ENCODE measurements around the gene ERVV-1.

ERVV-1 gene

GRCh38 chr19:52995711-52996110 lies 18.0 kb upstream of the ERVV-1 start:
- peaks cover 5% of the 10 kb centered on the region for H3K4me1 ChIP-seq (ENCODE audit: insufficient read depth, low read length)
- peaks cover 28% of the 10 kb centered on the region for H3K27me3 ChIP-seq (ENCODE audit: insufficient read depth, low read length)
- no peak overlapping the region for H3K4me3 ChIP-seq (ENCODE audit: low read length)
- H3K9ac ChIP-seq (ENCODE audit: low read depth, low read length) = no peak overlapping the region
- no peaks in the 10 kb centered on the region for H3K36me3 ChIP-seq (ENCODE audit: insufficient read depth, low read length)
- no peaks in the 10 kb centered on the region for H3K9me3 ChIP-seq (ENCODE audit: insufficient read depth, low read depth, low read length)
- 93% methylated on average over 6 of the region's 7 CpGs for WGBS
- no peak overlapping the region for H3K27ac ChIP-seq (ENCODE audit: low read depth, low read length)

- 90% methylated on average over 9 of the region's 9 CpGs for WGBS
- no peaks in the 10 kb centered on the region for H3K36me3 ChIP-seq (ENCODE audit: insufficient read depth, low read length)
- peaks cover 5% of the 10 kb centered on the region; the same call in 1 of the 2 replicates for H3K4me1 ChIP-seq (ENCODE audit: insufficient read depth, low read length)
- H3K9me3 ChIP-seq (ENCODE audit: insufficient read depth, low read depth, low read length) = no peaks in the 10 kb centered on the region
- 0 out of 2 replicates have a peak overlapping the region, but pooled peaks have one; percentile 6 for H3K9ac ChIP-seq (ENCODE audit: low read depth, low read length)
- peak overlapping the region; percentile 36 for H3K4me3 ChIP-seq (ENCODE audit: low read length)
- H3K27me3 ChIP-seq (ENCODE audit: insufficient read depth, low read length) = peaks cover 10% of the 10 kb centered on the region; the same call in 1 of the 2 replicates
- no peak overlapping the region for H3K27ac ChIP-seq (ENCODE audit: low read depth, low read length)
Measured at GRCh38 chr19:52997975-52998374, 15.7 kb upstream of the ERVV-1 start.

- WGBS = 27% methylated on average over 2 of the region's 2 CpGs
- Histone ChIP-seq H3K4me3 (ENCODE audit: low read length) (no peak overlapping the region), H3K27ac (ENCODE audit: low read depth, low read length) (no peak overlapping the region), H3K9me3 (ENCODE audit: insufficient read depth, low read depth, low read length) (no peaks in the 10 kb centered on the region), H3K9ac (ENCODE audit: low read depth, low read length) (no peak overlapping the region), H3K4me1 (ENCODE audit: insufficient read depth, low read length) (peaks cover 5% of the 10 kb centered on the region; the same call in 1 of the 2 replicates), H3K36me3 (ENCODE audit: insufficient read depth, low read length) (no peaks in the 10 kb centered on the region), H3K27me3 (ENCODE audit: insufficient read depth, low read length) (peaks cover 9% of the 10 kb centered on the region; the same call in 1 of the 2 replicates)
Measured at GRCh38 chr19:53002479-53002878, 11.2 kb upstream of the ERVV-1 start.

GRCh38 chr19:53004242-53004641 lies 9.5 kb upstream of the ERVV-1 start:
- no peaks in the 10 kb centered on the region for H3K9me3 ChIP-seq (ENCODE audit: insufficient read depth, low read depth, low read length)

DNA sequence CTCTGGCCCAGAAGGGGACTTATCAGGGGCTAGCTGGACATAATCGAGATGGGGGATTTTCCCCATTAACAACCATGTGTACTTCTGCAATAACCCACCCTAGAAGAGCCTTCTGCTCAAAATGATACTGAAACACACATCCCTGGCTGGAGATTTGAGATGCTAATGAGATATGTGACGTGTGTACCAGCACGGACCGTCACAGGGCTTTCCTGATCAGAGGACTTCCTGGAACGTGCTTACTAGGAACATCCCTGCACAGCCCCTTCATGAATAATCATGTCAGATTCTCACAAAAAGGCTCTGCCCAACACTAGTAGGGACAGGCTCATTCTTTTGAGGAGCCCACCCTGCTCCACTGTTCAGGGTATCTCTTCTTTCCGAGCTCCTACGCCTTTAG lies 6.5 kb upstream of the ERVV-1 start:
- Histone ChIP-seq H3K4me3 (ENCODE audit: low read length) (no peak overlapping the region), H3K9me3 (ENCODE audit: insufficient read depth, low read depth, low read length) (no peaks in the 10 kb centered on the region), H3K27ac (ENCODE audit: low read depth, low read length) (no peak overlapping the region), H3K36me3 (ENCODE audit: insufficient read depth, low read length) (no peaks in the 10 kb centered on the region), H3K27me3 (ENCODE audit: insufficient read depth, low read length) (no peaks in the 10 kb centered on the region), H3K9ac (ENCODE audit: low read depth, low read length) (no peak overlapping the region), H3K4me1 (ENCODE audit: insufficient read depth, low read length) (no peaks in the 10 kb centered on the region)
- WGBS = 96% methylated on average over 7 of the region's 7 CpGs

More at GRCh38 chr19:53004242-53004641, 9.5 kb upstream of the ERVV-1 start:
- Histone ChIP-seq H3K36me3 (ENCODE audit: insufficient read depth, low read length) (no peaks in the 10 kb centered on the region), H3K27ac (ENCODE audit: low read depth, low read length) (no peak overlapping the region), H3K4me3 (ENCODE audit: low read length) (no peak overlapping the region), H3K27me3 (ENCODE audit: insufficient read depth, low read length) (no peaks in the 10 kb centered on the region), H3K9ac (ENCODE audit: low read depth, low read length) (no peak overlapping the region), H3K4me1 (ENCODE audit: insufficient read depth, low read length) (no peaks in the 10 kb centered on the region)
- WGBS = 91% methylated on average over 5 of the region's 5 CpGs

- Histone ChIP-seq H3K36me3 (ENCODE audit: insufficient read depth, low read length) (no peaks in the 10 kb centered on the region), H3K27me3 (ENCODE audit: insufficient read depth, low read length) (no peaks in the 10 kb centered on the region), H3K9ac (ENCODE audit: low read depth, low read length) (no peak overlapping the region), H3K4me3 (ENCODE audit: low read length) (no peak overlapping the region), H3K9me3 (ENCODE audit: insufficient read depth, low read depth, low read length) (no peaks in the 10 kb centered on the region), H3K27ac (ENCODE audit: low read depth, low read length) (no peak overlapping the region), H3K4me1 (ENCODE audit: insufficient read depth, low read length) (no peaks in the 10 kb centered on the region)
- 80% methylated on average over 5 of the region's 5 CpGs for WGBS
Measured at GRCh38 chr19:53007606-53008005, 6.1 kb upstream of the ERVV-1 start.

DNA sequence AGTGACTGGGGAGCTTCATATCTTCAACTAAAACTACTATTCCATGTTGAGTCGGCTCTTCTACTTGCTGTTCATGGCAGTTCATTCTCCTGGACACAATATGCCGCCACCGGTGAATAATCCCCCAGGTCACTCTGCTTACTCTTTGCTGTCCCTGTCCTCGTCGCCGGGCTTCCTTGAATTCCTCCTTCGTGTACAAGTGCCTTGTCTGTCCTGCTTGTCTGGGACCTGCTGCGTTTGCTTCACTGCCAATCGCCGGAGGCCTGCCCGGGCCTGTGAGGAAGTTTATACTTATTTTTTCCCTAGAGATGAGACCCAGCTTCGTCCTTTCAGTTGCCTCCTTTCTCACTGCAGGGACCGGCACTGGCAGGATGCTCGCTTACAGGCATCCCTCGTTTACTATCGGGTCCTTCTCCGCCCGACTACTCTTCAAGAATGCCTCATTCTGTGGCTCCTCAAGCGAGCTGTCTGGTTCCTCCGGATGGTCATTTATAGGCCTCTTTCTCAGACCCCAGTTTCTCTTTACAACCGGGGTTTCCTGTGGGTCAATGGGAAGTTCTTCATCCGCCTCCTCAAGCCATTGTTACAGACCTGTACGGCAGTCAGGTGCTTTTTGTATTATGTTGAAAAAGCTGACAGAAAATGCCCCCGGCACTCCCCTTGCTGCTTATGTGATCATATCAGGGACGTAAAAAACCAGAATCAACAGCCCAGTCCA lies 5.5 kb upstream of the ERVV-1 start:
- H3K9me3 ChIP-seq (ENCODE audit: insufficient read depth, low read depth, low read length) = no peaks in the 10 kb centered on the region
- H3K4me3 ChIP-seq (ENCODE audit: low read length) = no peak overlapping the region
- WGBS = 94% methylated on average over 25 of the region's 25 CpGs
- H3K4me1 ChIP-seq (ENCODE audit: insufficient read depth, low read length) = no peaks in the 10 kb centered on the region
- no peak overlapping the region for H3K27ac ChIP-seq (ENCODE audit: low read depth, low read length)
- no peaks in the 10 kb centered on the region for H3K36me3 ChIP-seq (ENCODE audit: insufficient read depth, low read length)
- no peak overlapping the region for H3K9ac ChIP-seq (ENCODE audit: low read depth, low read length)
- no peaks in the 10 kb centered on the region for H3K27me3 ChIP-seq (ENCODE audit: insufficient read depth, low read length)

DNA sequence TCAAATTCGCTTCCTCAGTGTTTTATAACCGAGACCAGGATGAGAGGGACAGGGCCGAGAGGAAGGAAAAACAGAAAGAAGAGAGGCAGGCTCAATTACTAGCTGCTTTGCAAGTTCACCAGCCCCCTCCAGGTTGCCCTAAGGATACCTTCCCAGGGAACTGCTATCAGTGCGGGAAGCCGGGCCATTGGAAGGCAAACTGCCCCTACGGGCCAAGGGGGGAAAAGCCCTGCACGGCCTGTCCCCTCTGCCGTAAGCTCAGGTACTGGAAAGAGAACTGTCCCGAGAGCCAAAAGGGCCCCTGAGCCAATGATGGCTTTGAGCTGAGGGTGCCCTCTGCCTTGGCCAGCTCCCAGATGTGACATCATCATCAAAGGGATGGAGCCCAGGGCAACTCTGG lies 3.2 kb upstream of the ERVV-1 start:
- no peaks in the 10 kb centered on the region for H3K4me1 ChIP-seq (ENCODE audit: insufficient read depth, low read length)
- no peak overlapping the region for H3K4me3 ChIP-seq (ENCODE audit: low read length)
- WGBS = 63% methylated on average over 9 of the region's 9 CpGs
- H3K9ac ChIP-seq (ENCODE audit: low read depth, low read length) = no peak overlapping the region
- no peak overlapping the region for H3K27ac ChIP-seq (ENCODE audit: low read depth, low read length)
- no peaks in the 10 kb centered on the region for H3K36me3 ChIP-seq (ENCODE audit: insufficient read depth, low read length)
- no peaks in the 10 kb centered on the region for H3K27me3 ChIP-seq (ENCODE audit: insufficient read depth, low read length)
- no peaks in the 10 kb centered on the region for H3K9me3 ChIP-seq (ENCODE audit: insufficient read depth, low read depth, low read length)

- Histone ChIP-seq H3K36me3 (ENCODE audit: insufficient read depth, low read length) (no peaks in the 10 kb centered on the region), H3K27ac (ENCODE audit: low read depth, low read length) (no peak overlapping the region), H3K9ac (ENCODE audit: low read depth, low read length) (no peak overlapping the region), H3K9me3 (ENCODE audit: insufficient read depth, low read depth, low read length) (no peaks in the 10 kb centered on the region), H3K27me3 (ENCODE audit: insufficient read depth, low read length) (no peaks in the 10 kb centered on the region), H3K4me1 (ENCODE audit: insufficient read depth, low read length) (no peaks in the 10 kb centered on the region), H3K4me3 (ENCODE audit: low read length) (no peak overlapping the region)
- 94% methylated on average over 6 of the region's 6 CpGs for WGBS
Measured at GRCh38 chr19:53012006-53012405, 1.7 kb upstream of the ERVV-1 start.

DNA sequence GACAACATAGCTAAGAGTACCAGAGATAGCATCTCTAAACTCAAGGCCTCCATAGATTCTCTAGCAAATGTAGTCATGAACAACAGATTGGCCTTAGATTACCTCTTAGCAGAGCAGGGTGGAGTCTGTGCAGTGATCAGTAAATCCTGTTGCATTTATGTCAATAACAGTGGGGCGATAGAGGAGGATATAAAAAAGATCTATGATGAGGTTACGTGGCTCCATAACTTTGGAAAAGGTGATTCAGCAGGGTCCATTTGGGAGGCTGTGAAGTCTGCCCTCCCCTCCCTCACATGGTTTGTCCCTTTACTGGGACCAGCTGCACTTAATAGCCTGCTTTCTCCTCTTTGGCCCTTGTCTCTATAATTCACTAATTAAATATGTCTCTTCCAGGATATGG lies 1.4 kb downstream of the ERVV-1 start:
- no peaks in the 10 kb centered on the region for H3K4me1 ChIP-seq (ENCODE audit: insufficient read depth, low read length)
- H3K9me3 ChIP-seq (ENCODE audit: insufficient read depth, low read depth, low read length) = no peaks in the 10 kb centered on the region
- no peak overlapping the region for H3K4me3 ChIP-seq (ENCODE audit: low read length)
- H3K9ac ChIP-seq (ENCODE audit: low read depth, low read length) = no peak overlapping the region
- no peaks in the 10 kb centered on the region for H3K27me3 ChIP-seq (ENCODE audit: insufficient read depth, low read length)
- 97% methylated on average over 2 of the region's 2 CpGs for WGBS
- H3K27ac ChIP-seq (ENCODE audit: low read depth, low read length) = no peak overlapping the region
- H3K36me3 ChIP-seq (ENCODE audit: insufficient read depth, low read length) = no peaks in the 10 kb centered on the region

DNA sequence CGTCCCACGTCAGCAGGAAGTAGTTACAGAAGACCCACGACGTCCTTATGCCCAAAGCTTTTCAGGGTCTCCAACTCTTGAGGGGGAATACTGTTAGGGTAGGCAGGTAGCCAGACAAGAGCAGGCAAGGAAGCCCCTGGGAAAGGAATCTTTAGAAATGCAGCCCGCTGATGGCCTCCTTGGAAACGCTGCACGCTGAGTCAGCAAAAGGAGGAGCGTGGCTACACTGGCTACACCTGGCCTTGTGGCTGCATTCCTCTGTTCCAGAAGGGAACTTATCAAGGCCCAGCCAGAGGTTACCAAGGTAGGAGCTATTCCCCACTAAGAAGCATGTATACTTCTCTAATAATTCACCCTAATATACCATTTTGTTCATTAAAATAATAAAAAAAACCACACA lies 2.0 kb downstream of the ERVV-1 start:
- Histone ChIP-seq H3K4me1 (ENCODE audit: insufficient read depth, low read length) (no peaks in the 10 kb centered on the region), H3K27me3 (ENCODE audit: insufficient read depth, low read length) (no peaks in the 10 kb centered on the region), H3K9ac (ENCODE audit: low read depth, low read length) (no peak overlapping the region), H3K9me3 (ENCODE audit: insufficient read depth, low read depth, low read length) (no peaks in the 10 kb centered on the region), H3K4me3 (ENCODE audit: low read length) (no peak overlapping the region), H3K27ac (ENCODE audit: low read depth, low read length) (no peak overlapping the region), H3K36me3 (ENCODE audit: insufficient read depth, low read length) (no peaks in the 10 kb centered on the region)
- WGBS = 88% methylated on average over 8 of the region's 8 CpGs

DNA sequence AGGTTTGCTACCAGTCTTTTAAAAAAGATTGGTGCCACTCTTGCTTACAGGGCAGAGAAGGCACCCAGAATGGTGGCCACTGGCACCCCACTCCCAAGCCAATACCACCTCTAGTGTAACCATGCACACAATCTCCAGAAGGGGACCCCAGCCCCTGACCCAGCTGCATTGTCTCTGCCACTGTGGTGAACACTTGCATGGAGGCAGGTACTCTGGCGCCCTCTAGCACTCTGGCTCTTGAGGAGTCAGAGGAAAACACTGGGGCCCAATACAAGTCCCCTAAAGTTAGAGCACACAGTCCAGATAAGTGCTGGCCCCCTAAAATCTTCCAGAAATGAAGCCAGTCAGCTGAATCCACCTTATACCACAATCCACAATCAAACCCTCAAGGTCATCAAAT lies 6.0 kb downstream of the ERVV-1 start:
- Histone ChIP-seq H3K4me3 (ENCODE audit: low read length) (no peak overlapping the region), H3K36me3 (ENCODE audit: insufficient read depth, low read length) (no peaks in the 10 kb centered on the region), H3K27me3 (ENCODE audit: insufficient read depth, low read length) (no peaks in the 10 kb centered on the region), H3K9ac (ENCODE audit: low read depth, low read length) (no peak overlapping the region), H3K9me3 (ENCODE audit: insufficient read depth, low read depth, low read length) (no peaks in the 10 kb centered on the region), H3K4me1 (ENCODE audit: insufficient read depth, low read length) (no peaks in the 10 kb centered on the region), H3K27ac (ENCODE audit: low read depth, low read length) (no peak overlapping the region)
- WGBS = 20% methylated on average over 1 of the region's 1 CpG
